Esophagus squamous epithelium (tissue), 4 donors: ENCODE measurements around the gene XPNPEP2.

Source experiments
- CTCF ChIP-seq, 6 experiments: fragments of 450-650 bp in 4 of 6; fragments of 200-600 bp in 2 of 6; sonication (generic) in 2 of 6; IDR thresholded peaks; one replicate each; pipeline ENCODE4 v1.5.1; 2016 to 2019; ENCODE audit warnings: antibody characterized with exemption in 6 of 6, mild to moderate bottlenecking in 4 of 6, moderate library complexity in 4 of 6
- POLR2A ChIP-seq, 4 donors: fragments of 450-650 bp; IDR thresholded peaks; one replicate each; pipeline ENCODE4 v1.6.1; 2017; ENCODE audit warnings: antibody characterized with exemption in 4 of 4, mild to moderate bottlenecking in 4 of 4, moderate library complexity in 3 of 4

DNA sequence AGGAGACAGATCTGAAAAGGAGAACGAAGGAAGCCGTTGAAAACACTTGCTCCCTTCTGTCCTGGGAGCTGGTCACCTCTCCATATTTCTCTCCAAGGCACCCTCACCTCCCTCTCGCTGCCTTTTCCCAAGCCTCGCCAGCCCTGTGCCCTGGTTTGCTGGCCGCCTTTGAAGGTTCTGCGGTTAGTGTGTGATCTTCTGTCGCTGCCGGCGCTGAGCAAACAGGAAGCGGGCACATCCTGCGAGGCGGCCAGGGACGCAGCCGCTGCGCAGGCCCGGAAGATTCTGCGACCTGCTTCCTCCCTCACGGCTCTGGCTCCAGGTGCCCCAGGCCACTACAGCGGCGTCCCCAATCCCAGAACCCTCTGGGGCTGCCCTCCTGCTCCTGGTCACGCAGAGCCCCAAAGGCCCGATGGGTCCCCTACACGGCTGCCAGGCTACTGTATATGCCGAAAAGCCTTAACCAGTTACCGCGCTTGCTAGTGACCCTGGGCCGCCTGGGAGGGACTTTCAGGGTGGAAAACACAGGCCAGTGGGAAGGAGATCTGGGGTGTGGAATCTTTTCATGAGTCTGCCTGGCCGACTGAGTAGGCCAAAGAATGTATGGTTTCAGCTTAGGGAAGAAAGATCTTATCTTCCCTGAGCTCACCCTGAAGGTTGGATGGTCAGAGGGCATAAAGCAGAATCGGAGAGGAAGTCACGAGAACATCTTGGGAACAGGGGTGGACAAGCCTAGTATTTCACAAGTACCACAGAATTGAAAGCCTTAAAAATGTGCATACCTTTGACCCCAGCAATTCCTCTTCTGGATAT, 38.6 kb downstream of the XPNPEP2 start:
- TF ChIP-seq CTCF (IDR thresholded peaks at IDR 0.05), result no peak
- peak in 1 of 4 donors; percentile 45 for TF ChIP-seq POLR2A (IDR thresholded peaks at IDR 0.05)
